ENCODE data around the gene ANKS1B.

DNA sequence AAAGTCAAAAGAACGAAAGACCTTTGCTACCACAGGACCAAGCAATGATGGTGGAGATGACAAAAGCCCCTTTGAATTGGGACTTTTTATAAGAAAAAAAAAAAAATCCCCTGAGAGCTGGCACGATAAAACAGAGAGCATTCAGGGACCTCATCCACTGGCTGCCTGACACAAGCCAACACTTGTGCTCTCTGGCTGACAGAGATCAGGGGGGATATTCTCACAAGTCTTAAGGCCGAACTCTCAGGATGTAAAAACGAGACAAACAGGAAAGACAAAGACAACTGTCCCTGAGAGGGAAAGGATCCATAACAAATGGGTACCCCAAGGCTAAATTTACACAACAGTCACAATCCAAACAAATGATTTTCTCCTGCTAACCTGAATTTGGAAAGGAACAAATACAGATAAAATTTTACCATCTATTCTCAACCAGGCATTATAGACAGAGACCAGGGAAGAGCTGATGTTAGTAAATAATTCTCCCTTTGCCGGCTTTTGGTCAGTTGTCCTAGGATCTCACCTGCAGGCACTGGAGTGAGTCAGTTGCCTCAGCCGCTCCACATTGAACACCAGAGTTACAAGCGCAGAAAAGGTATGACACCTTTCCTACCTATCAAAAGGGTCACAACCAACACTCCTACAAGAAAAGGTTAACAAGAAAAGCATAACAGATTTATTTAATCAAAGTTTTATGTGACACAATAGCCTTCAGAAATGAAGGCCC, 375.1 kb downstream of the ANKS1B start:
- TF ChIP-seq ZFP3 (CRISPR knock-in tag; IDR thresholded peaks at IDR 0.05) (no peak), PPARA (CRISPR knock-in tag; IDR thresholded peaks at IDR 0.05; ENCODE audit: borderline replicate concordance) (no peak), ESRRG (CRISPR knock-in tag; IDR thresholded peaks at IDR 0.05) (no peak), OSR1 (CRISPR knock-in tag; IDR thresholded peaks at IDR 0.05) (no peak), ARNTL (CRISPR knock-in tag; IDR thresholded peaks at IDR 0.05; ENCODE audit: borderline replicate concordance, low read depth) (no peak), PATZ1 (CRISPR knock-in tag; IDR thresholded peaks at IDR 0.05; ENCODE audit: borderline replicate concordance) (no peak)
